Right lobe of liver (tissue), 6 donors: ENCODE measurements around the gene SFPQ. TPM values are rescaled to one million over a fixed set of nuclear protein-coding genes. Genes with fewer than 3 reads are reported as not detected.
"Not testable (repeated sequence)": the region's sequence is repeated elsewhere in the genome, so short reads cannot be mapped to it uniquely, and the experiment has no call there.

Source experiments
- ATAC-seq, 4 donors: fragments of 200-7000 bp; cut with Tn5 transposase; one replicate each; pipeline ENCODE4 v1.9.1; 2020; ENCODE audit warnings: mild to moderate bottlenecking in 4 of 4, moderate library complexity in 4 of 4
- DNase-seq, 3 donors: peaks; one replicate each; pipeline ENCODE4 v3.0.0-alpha.2; 2020
- H3K27ac ChIP-seq, 3 donors: fragments of 200-600 bp; one replicate each; pipeline ENCODE4 v1.8.0; 2022
- H3K27me3 ChIP-seq, 2 donors: fragments of 200-600 bp; one replicate each; pipeline ENCODE4 v1.8.0; 2022
- H3K36me3 ChIP-seq, 4 donors: fragments of 200-600 bp; sonication (generic) in 1 of 4; one replicate each; pipeline versions ENCODE4 v1.5.1 to v1.8.0; 2017 to 2022; ENCODE audit warnings: control low read depth in 1 of 4
- H3K4me1 ChIP-seq, 4 donors: fragments of 200-600 bp; sonication (generic) in 1 of 4; one replicate each; pipeline versions ENCODE4 v1.5.1 to v1.8.0; 2017 to 2022; ENCODE audit warnings: control low read depth in 1 of 4
- H3K4me3 ChIP-seq, 3 donors: fragments of 200-600 bp; one replicate each; pipeline ENCODE4 v1.8.0; 2022
- H3K9me3 ChIP-seq, 4 donors: fragments of 200-600 bp; sonication (generic) in 1 of 4; one replicate each; pipeline versions ENCODE4 v1.5.1 to v1.8.0; 2017 to 2022; ENCODE audit warnings: control low read depth in 1 of 4
- CTCF ChIP-seq, 4 donors: fragments of 200-600 bp in 3 of 4; fragments of 450-650 bp in 1 of 4; IDR thresholded peaks; one replicate each; pipeline versions ENCODE4 v1.5.1 to v1.8.0; 2016 to 2022; ENCODE audit warnings: antibody characterized with exemption in 4 of 4, mild to moderate bottlenecking in 2 of 4
- POLR2A ChIP-seq: fragments of 450-650 bp; IDR thresholded peaks from one replicate; pipeline ENCODE4 v1.6.1; 2017; ENCODE audit warnings: antibody characterized with exemption, mild to moderate bottlenecking
- WGBS: methylation state at CpG from one replicate; pipeline ENCODE4 v1.1.6; 2018; ENCODE audit warnings: low coverage, low lambda C conversion rate; ENCODE audit not compliant: insufficient coverage; ENCODE audit errors: missing lambda C conversion rate; 5-methylcytosine and 5-hydroxymethylcytosine counted together
- intact Hi-C, 2 donors: fragments of 100-400 bp; cut with DNase I; formaldehyde crosslinking; loops; one replicate each; pipeline versions ENCODE4 v1.11.2 to v1.14.1; 2022
- small RNA-seq, 2 experiments: library from RNA; depleted of rRNA; stranded (forward); fragments of <200 nt; gene quantifications; one replicate each; pipeline ENCODE3, GENCODE V24; 2016
- total RNA-seq, 6 experiments: library from RNA; depleted of rRNA in 2 of 6; stranded (reverse); fragments of >200 nt in 2 of 6; fragmentation: NEBNext Ultra II Directional in 3 of 6; extraction: Animal tissue kit (Norgen Biotek cat#: 25700) in 3 of 6; gene quantifications; one replicate each; pipeline versions ENCODE4 v1.1.0 to v1.2.4, GENCODE V29; 2016 to 2023
- donor health status: DM: no; HTN: yes; CAD: no.
- donor health status: DM: no; HTN: no; CAD: no.
- donor health status: DM: no; HTN: no; CAD: no.
- donor health status: DM: no; HTN: yes; CAD: no.
- donor health status: DM: no; HTN: yes; CAD: no.

The SFPQ gene
- total RNA-seq, 6 experiments from 2014 or later, result 48.4 to 99.6 (median 73.2) TPM

GRCh38 chr1:35143737-35144508 is 49.0 kb downstream of the SFPQ start:
- Histone ChIP-seq H3K4me3 (no peak overlapping the region), H3K27ac (no peak overlapping the region), H3K27me3 (no peaks in the 10 kb centered on the region), H3K4me1 (no peaks in the 10 kb centered on the region), H3K9me3 (no peaks in the 10 kb centered on the region), H3K36me3 (no peaks in the 10 kb centered on the region)
- intact Hi-C loops, result no loop called here
- no peak for ATAC-seq
- TF ChIP-seq CTCF (IDR thresholded peaks at IDR 0.05) (no peak), POLR2A (no peak)
- 92% methylated on average over 12 of the region's 12 CpGs for WGBS
- no peak for DNase-seq

GRCh38 chr1:35142728-35143127 is 50.2 kb downstream of the SFPQ start:
- ATAC-seq, H3K36me3 ChIP-seq, H3K9me3 ChIP-seq, intact Hi-C loops, H3K4me3 ChIP-seq, H3K27me3 ChIP-seq, H3K4me1 ChIP-seq, H3K27ac ChIP-seq, DNase-seq: not testable (repeated sequence)
- 96% methylated on average over 7 of the region's 9 CpGs for WGBS

DNA sequence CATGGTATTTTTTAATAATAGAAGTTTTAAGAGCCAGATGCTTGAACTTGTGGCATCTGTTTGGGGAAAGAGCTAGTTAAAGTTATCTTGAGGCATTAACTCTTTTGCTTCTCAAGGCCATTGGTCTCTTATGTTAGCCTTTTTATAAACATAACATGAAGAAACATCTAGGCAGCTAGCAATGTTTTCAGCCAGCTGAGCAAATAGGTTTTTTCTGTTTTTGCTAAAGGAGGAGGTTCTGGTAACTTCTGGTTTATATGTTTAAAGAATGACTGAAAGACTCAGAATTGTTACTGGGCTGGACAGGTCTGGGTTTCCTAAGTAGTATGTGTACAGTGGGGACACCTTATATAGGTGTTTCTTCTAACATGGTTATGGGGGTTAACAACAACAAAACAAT is 50.7 kb downstream of the SFPQ start:
- H3K4me3 ChIP-seq, H3K27ac ChIP-seq, ATAC-seq, H3K9me3 ChIP-seq, H3K4me1 ChIP-seq, H3K27me3 ChIP-seq, H3K36me3 ChIP-seq, DNase-seq, intact Hi-C loops: not testable (repeated sequence)

- H3K36me3 ChIP-seq, H3K9me3 ChIP-seq, H3K4me3 ChIP-seq, intact Hi-C loops, H3K4me1 ChIP-seq, ATAC-seq, H3K27ac ChIP-seq, DNase-seq, H3K27me3 ChIP-seq: not testable (repeated sequence)
- WGBS, result 79% methylated on average over 4 of the region's 5 CpGs
Observed at GRCh38 chr1:35137590-35137989, 55.4 kb downstream of the SFPQ start.

DNA sequence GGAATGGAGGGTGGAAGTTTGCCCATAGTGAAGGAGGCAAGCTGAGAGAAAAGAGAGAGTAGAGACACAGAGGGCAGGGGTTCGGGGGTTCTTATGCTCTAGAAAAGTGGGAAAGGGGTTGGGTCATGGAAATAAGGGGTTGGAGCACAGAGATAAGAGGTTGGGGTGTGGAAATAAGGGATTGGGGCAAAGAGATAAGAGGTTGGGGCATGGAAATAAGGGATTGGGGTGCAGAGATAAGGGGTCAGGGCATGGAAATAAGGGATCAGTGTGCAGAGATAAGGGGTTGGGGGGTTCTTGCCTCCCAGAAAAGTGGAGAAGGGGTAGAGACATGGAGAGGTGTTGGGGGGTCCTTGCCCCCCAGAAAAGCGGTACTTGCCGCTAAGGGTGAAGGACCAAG is 56.2 kb downstream of the SFPQ start:
- ATAC-seq (no peak), DNase-seq (no peak)
- TF ChIP-seq CTCF (IDR thresholded peaks at IDR 0.05) (no peak), POLR2A (no peak)
- no peaks in the 10 kb centered on the region for H3K36me3 ChIP-seq
- no peaks in the 10 kb centered on the region for H3K9me3 ChIP-seq
- no peaks in the 10 kb centered on the region for H3K4me1 ChIP-seq
- no peak overlapping the region for H3K27ac ChIP-seq
- intact Hi-C loops, result no loop called here
- no peak overlapping the region for H3K4me3 ChIP-seq
- 79% methylated on average over 3 of the region's 3 CpGs for WGBS
- no peaks in the 10 kb centered on the region for H3K27me3 ChIP-seq

Small RNA genes within 50 kb of the gene (small RNA-seq; reads per million reads assigned to genes)
- gene RF00019, result 0 reads per million in 2 experiments

Other genes with a start within 250 kb of the SFPQ start
- gene TMEM35B, start 207.8 kb downstream of the SFPQ start, total RNA-seq, result 10 to 100 TPM; 12.6 to 22.1 (median 16.2) TPM
- gene ZMYM6, start 161.2 kb downstream of the SFPQ start, total RNA-seq, result 1 to 10 TPM; 4.6 to 8.0 (median 6.7) TPM
- 10 to 100 TPM in 1 of 6 experiments, 1 to 10 TPM in 5; 6.7 to 10.4 (median 7.6) TPM for gene ZMYM1, start 113.8 kb downstream of the SFPQ start, total RNA-seq
- 10 to 100 TPM; 13.3 to 20.4 (median 17.1) TPM for gene ZMYM4, start 75.6 kb upstream of the SFPQ start, total RNA-seq